HK-2 (cell line): Measurements from ENCODE around the gene FBN3.
"Not testable (repeated sequence)": the region's sequence is repeated elsewhere in the genome, so short reads cannot be mapped to it uniquely, and the experiment has no call there.

ENCODE experiments used
- DNase-seq: peaks from one replicate; pipeline ENCODE4 v3.0.0-alpha.2; 2018; ENCODE audit not compliant: unreplicated experiment

Gene FBN3

GRCh38 chr19:8117991-8118390, 31.4 kb downstream of the FBN3 start:
- no peak for DNase-seq

GRCh38 chr19:8116437-8117293, 32.7 kb downstream of the FBN3 start:
- no peak for DNase-seq

- no peak for DNase-seq
These were observed 33.5 kb downstream of the FBN3 start for GRCh38 chr19:8115805-8116396.

- no peak for DNase-seq
These were observed 36.4 kb downstream of the FBN3 start for GRCh38 chr19:8113017-8113416.

GRCh38 chr19:8111376-8111775, 38.0 kb downstream of the FBN3 start:
- no peak for DNase-seq

- no peak for DNase-seq
These were observed 38.5 kb downstream of the FBN3 start for GRCh38 chr19:8110931-8111330.

GRCh38 chr19:8109890-8110662, 39.3 kb downstream of the FBN3 start:
- DNase-seq: no peak

GRCh38 chr19:8109455-8109854, 39.9 kb downstream of the FBN3 start:
- no peak for DNase-seq

GRCh38 chr19:8108560-8109445, 40.6 kb downstream of the FBN3 start:
- DNase-seq: no peak

GRCh38 chr19:8107301-8107903, 42.0 kb downstream of the FBN3 start:
- no peak for DNase-seq

GRCh38 chr19:8105471-8105870, 43.9 kb downstream of the FBN3 start:
- no peak for DNase-seq

GRCh38 chr19:8101910-8102309, 47.5 kb downstream of the FBN3 start:
- not testable (repeated sequence) for DNase-seq

- no peak for DNase-seq
These were observed 48.1 kb downstream of the FBN3 start for GRCh38 chr19:8101311-8101710.

- DNase-seq: no peak
These were observed 51.5 kb downstream of the FBN3 start for GRCh38 chr19:8097681-8098567.

GRCh38 chr19:8097198-8097597, 52.2 kb downstream of the FBN3 start:
- DNase-seq: no peak

GRCh38 chr19:8096071-8096470, 53.3 kb downstream of the FBN3 start:
- DNase-seq: no peak

GRCh38 chr19:8095354-8095886, 54.0 kb downstream of the FBN3 start:
- DNase-seq: no peak

- DNase-seq: no peak
These were observed 55.1 kb downstream of the FBN3 start for GRCh38 chr19:8094336-8094735.

GRCh38 chr19:8093740-8094139, 55.7 kb downstream of the FBN3 start:
- DNase-seq: no peak

GRCh38 chr19:8090950-8091349, 58.4 kb downstream of the FBN3 start:
- no peak for DNase-seq
